Myometrial cell (primary cell): Measurements from ENCODE around the gene CTF1. TPM values are rescaled to one million over a fixed set of nuclear protein-coding genes. Genes with fewer than 3 reads are reported as not detected.

Experiments used
- total RNA-seq: library from RNA; depleted of rRNA; stranded (reverse); fragments of >200 nt; gene quantifications from 2 replicates; pipeline ENCODE4 v1.2.3, GENCODE V29; 2015

Gene CTF1
- 3.9 and 11.2 TPM in 2 replicates for total RNA-seq

GRCh38 chr16:30896261-30896888 lies at the start of gene CTF1:
Gene CTF1 (plus strand): TSS chr16:30896614. CDS start chr16:30896644, 30 bp downstream.

GRCh38 chr16:30893744-30894539 lies 2.5 kb upstream of the CTF1 start, which contains the start of gene BCL7C:
Gene BCL7C (minus strand): TSS chr16:30894077. CDS start chr16:30893944, 133 bp downstream.

GRCh38 chr16:30923554-30924075 lies 27.2 kb downstream of the CTF1 start, which contains the start of gene FBXL19:
Gene FBXL19 (plus strand): TSS chr16:30923572. CDS start chr16:30925755, 2,183 bp downstream.

GRCh38 chr16:30948667-30949649 lies 52.5 kb downstream of the CTF1 start, which contains the start of gene ORAI3:
Gene ORAI3 (plus strand): TSS chr16:30949068. CDS start chr16:30949290, 222 bp downstream.

Other genes with a start within 250 kb of the CTF1 start
- gene PRR14, start 245.7 kb upstream of the CTF1 start, total RNA-seq: 9.5 and 19.3 TPM in 2 replicates
- gene FBRS, start 238.2 kb upstream of the CTF1 start, total RNA-seq: 23.1 and 30.5 TPM in 2 replicates
- 12.8 and 19.9 TPM in 2 replicates for gene SRCAP, start 197.4 kb upstream of the CTF1 start, total RNA-seq
- gene PHKG2, start 148.2 kb upstream of the CTF1 start, total RNA-seq: 38.6 and 46.6 TPM in 2 replicates
- gene CFAP119, start 134.6 kb upstream of the CTF1 start, total RNA-seq: 4.6 and 6.9 TPM in 2 replicates
- gene RNF40, start 134.3 kb upstream of the CTF1 start, total RNA-seq: 80.1 and 86.3 TPM in 2 replicates
- 11.3 and 13.8 TPM in 2 replicates for gene ZNF629, start 109.4 kb upstream of the CTF1 start, total RNA-seq
- gene BCL7C, start 2.5 kb upstream of the CTF1 start, total RNA-seq: 77.8 and 85.3 TPM in 2 replicates
- gene FBXL19, start 27.0 kb downstream of the CTF1 start, total RNA-seq: 26.6 and 34.0 TPM in 2 replicates
- gene ORAI3, start 52.5 kb downstream of the CTF1 start, total RNA-seq: 65.9 and 71.5 TPM in 2 replicates
- 3.2 TPM in 2 replicates for gene SETD1A, start 61.1 kb downstream of the CTF1 start, total RNA-seq
- gene HSD3B7, start 88.6 kb downstream of the CTF1 start, total RNA-seq: 24.5 and 26.2 TPM in 2 replicates
- 0.86 and 1.4 TPM in 2 replicates for gene STX1B, start 114.0 kb downstream of the CTF1 start, total RNA-seq
- gene STX4, start 136.9 kb downstream of the CTF1 start, total RNA-seq: 24.8 and 36.2 TPM in 2 replicates
- 14.4 and 16.1 TPM in 2 replicates for gene ZNF668, start 177.6 kb downstream of the CTF1 start, total RNA-seq
- 6.9 and 15.6 TPM in 2 replicates for gene ZNF646, start 177.8 kb downstream of the CTF1 start, total RNA-seq
- gene PRSS53, start 192.3 kb downstream of the CTF1 start, total RNA-seq: under 0.01 and 1.4 TPM in 2 replicates
- gene VKORC1, start 198.2 kb downstream of the CTF1 start, total RNA-seq: 211 and 231 TPM in 2 replicates
- 64.9 and 65.9 TPM in 2 replicates for gene BCKDK, start 211.8 kb downstream of the CTF1 start, total RNA-seq
- 31.2 and 33.7 TPM in 2 replicates for gene KAT8, start 221.1 kb downstream of the CTF1 start, total RNA-seq
- gene PRSS8, start 239.1 kb downstream of the CTF1 start, total RNA-seq: not detected in 2 replicates